HFFc6 (cell line): ENCODE measurements around the gene PGRMC1. TPM values are rescaled to one million over a fixed set of nuclear protein-coding genes. Genes with fewer than 3 reads are reported as not detected.

Source experiments
- DNase-seq: peaks from one replicate; pipeline ENCODE4 v3.0.0-alpha.2; 2018
- H3K27ac Mint-ChIP-seq: 2 replicates; pipeline ENCODE4 v1.8.0; 2020; ENCODE audit warnings: mild to moderate bottlenecking, mixed read lengths
- H3K27me3 Mint-ChIP-seq: 2 replicates; pipeline ENCODE4 v1.8.0; 2021; ENCODE audit warnings: mild to moderate bottlenecking, moderate library complexity, mixed read lengths; ENCODE audit not compliant: insufficient read depth
- H3K36me3 Mint-ChIP-seq: 2 replicates; pipeline ENCODE4 v1.8.0; 2021; ENCODE audit warnings: low read depth, mixed read lengths
- H3K4me1 Mint-ChIP-seq: 2 replicates; pipeline ENCODE4 v1.8.0; 2020; ENCODE audit warnings: low read depth, mixed read lengths
- H3K4me3 Mint-ChIP-seq: 2 replicates; pipeline ENCODE4 v1.8.0; 2020; ENCODE audit warnings: mild to moderate bottlenecking, moderate library complexity, mixed read lengths
- H3K9me3 Mint-ChIP-seq: 2 replicates; pipeline ENCODE4 v1.8.0; 2020; ENCODE audit warnings: mild to moderate bottlenecking, mixed read lengths
- CTCF ChIP-seq: fragments of 200-600 bp; sonication (generic); IDR thresholded peaks from 2 replicates; pipeline ENCODE4 v1.5.0; 2021; ENCODE audit warnings: antibody characterized with exemption, mild to moderate bottlenecking
- total RNA-seq, 6 experiments: library from RNA; stranded (reverse); fragmentation: NEBNext Ultra II Directional; extraction: Animal tissue kit (Norgen Biotek cat#: 25700); gene quantifications; 2 replicates in 1 of 6; 3 replicates in 5 of 6; pipeline ENCODE4 v1.2.3, GENCODE V29; 2021

The PGRMC1 gene
- total RNA-seq, 6 experiments from 2014 or later = 145 to 161 (median 151) TPM

- no peak overlapping the region for H3K4me3 Mint-ChIP-seq
- H3K27me3 Mint-ChIP-seq = peaks cover 3% of the 10 kb centered on the region
- DNase-seq = peak; percentile 1
- TF ChIP-seq CTCF = peak; percentile 29; the same call in 1 of the 2 replicates
- no peaks in the 10 kb centered on the region for H3K36me3 Mint-ChIP-seq
- no peak overlapping the region for H3K27ac Mint-ChIP-seq
- no peaks in the 10 kb centered on the region for H3K9me3 Mint-ChIP-seq
- H3K4me1 Mint-ChIP-seq = peaks cover 12% of the 10 kb centered on the region; the same call in 1 of the 2 replicates
Observed at GRCh38 chrX:119292445-119292844, 56.4 kb downstream of the PGRMC1 start.

Other genes starting within 250 kb of the PGRMC1 start
- gene CT47C1, start 163.3 kb upstream of the PGRMC1 start, total RNA-seq = not detected
- gene KIAA1210, start 108.5 kb upstream of the PGRMC1 start, total RNA-seq = not detected
- 10 to 100 TPM; 19.4 to 26.0 (median 22.7) TPM for gene SLC25A43, start 163.1 kb downstream of the PGRMC1 start, total RNA-seq
- 100 to 1,000 TPM; 223 to 296 (median 270) TPM for gene SLC25A5, start 232.2 kb downstream of the PGRMC1 start, total RNA-seq